Measurements from ENCODE around the gene ADA.

GRCh38 chr20:44600758-44601201 lies 50.7 kb downstream of the ADA start:
- TF ChIP-seq CTCF (IDR thresholded peaks at IDR 0.05; ENCODE audit: borderline replicate concordance, extremely low read depth, low read length, poor library complexity, severe bottlenecking) (no peak), EZH2 (IDR thresholded peaks at IDR 0.05; ENCODE audit: borderline replicate concordance, low read depth, low read length, severe bottlenecking) (no peak)
